Hematopoietic multipotent progenitor cell treated with erythropoietin and hydrocortisone succinate and interleukin-3 and kit ligand, for 4 days (in vitro differentiated cells): ENCODE data around the gene ZIC5.
"Not testable (repeated sequence)": the region's sequence is repeated elsewhere in the genome, so short reads cannot be mapped to it uniquely, and the experiment has no call there.

Experiments
- DNase-seq: peaks from one replicate; pipeline ENCODE4 v3.0.0-alpha.2; 2015

The ZIC5 gene

DNA sequence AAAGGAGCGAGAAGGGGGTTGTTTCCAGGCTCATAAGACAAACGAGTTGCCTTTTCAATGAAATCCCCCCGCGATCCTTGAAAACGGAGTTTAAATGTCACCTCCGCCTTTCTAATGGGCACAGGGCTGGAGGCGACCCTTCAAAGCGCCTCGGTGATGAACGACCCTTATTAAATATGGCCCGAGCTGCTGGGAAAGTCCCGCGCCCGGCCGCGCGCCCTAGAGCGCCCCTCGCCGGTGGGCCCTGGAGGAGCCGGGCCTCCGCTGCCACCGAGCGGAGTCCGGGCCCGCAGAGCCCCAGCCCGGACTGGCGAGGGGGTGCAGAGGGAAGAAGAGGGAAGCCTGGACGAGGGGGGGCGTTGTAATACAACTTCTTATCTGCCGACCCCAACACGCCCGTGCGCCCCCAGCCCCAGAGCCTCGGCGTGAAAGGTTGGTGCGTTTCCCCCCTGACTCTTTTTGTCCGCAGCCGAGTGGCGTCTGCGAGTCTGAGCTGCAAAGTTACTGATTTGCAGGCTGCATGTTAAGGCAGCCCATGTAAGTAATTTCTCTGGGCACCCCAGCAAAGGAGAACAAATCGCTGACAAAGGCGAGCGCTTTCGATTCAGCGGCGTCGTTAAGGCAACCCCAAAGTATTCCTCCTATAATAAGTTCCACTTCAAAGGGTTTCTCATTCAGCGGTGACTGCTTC lies 11.9 kb downstream of the ZIC5 start:
- DNase-seq: no peak

GRCh38 chr13:99959127-99959539 lies 12.4 kb downstream of the ZIC5 start:
- DNase-seq: no peak

- no peak for DNase-seq
Observed at GRCh38 chr13:99958406-99959126, 13.0 kb downstream of the ZIC5 start.

DNA sequence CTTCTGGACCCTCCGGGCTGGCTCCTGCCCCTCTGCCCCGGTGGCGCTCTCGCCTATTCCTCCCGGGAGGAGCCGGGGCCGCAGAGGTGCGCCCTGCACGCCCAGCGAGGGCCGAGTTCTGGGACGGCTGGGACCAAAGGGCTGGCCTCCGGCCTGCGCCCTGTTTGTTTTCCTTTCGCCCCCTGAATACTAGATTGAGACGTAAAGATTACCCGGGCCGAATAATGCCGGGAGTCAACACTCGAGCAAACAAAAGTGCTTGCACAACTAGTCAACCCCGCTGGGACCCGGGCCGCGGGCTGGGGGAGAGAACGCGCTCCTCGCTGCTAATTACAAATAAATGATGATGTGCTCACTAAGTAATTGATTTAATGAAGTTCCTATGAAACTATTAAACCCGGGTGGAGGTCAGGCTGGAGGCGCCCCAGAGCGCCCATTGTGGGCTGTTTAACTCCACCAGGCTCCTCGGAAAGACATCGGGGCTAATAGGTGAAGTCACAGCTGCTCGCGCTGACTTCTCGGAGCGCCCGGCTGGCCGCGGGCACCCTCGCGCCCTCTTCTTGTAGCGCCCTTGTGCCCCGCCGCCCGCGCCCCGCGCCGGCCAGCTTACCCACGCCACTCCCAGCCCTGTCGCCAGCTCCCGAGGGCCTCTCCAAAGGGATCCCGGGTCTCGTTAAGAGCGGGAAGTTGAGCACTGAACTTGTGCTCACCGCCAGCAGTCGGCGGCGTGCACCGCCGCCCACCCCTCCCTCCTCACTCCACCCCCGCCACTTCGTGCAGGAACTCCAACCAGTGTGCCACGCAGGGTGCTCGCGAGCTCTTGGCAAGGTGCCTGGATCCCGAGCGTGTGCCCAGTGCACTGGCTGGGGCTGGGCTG lies 14.9 kb downstream of the ZIC5 start:
- DNase-seq: no peak

GRCh38 chr13:99955747-99956472 lies 15.7 kb downstream of the ZIC5 start:
- no peak for DNase-seq

DNA sequence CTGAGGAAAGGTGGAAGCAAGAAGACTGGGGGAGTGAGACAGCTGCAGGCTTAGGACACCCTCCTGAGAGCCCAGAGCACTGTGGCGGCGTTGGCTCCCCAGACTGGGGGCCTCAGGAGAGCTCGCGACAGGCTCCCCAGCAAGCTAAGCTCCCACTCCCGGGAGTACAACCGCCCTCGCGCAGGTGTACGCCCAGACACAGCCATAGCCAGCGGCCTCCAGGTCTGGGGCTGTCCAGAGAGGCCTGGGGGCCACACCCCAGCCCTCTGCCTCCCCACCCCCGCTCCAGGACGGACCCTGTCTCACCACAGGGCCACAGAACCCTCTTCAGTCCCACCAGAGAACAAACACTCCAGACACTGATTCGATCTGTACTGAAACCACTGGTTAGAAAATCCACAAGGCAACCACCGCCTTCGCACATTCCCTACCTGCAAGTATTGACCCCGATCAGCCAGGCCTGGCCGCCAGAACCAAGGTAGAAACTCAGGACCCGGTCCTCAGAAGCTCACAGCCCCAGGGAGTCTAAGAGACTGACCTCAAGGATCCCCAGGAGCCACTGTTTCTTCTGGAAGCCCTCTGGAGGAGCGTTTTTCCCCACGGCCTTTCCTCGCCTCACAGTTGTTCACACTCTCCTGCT lies 16.3 kb downstream of the ZIC5 start:
- no peak for DNase-seq

DNA sequence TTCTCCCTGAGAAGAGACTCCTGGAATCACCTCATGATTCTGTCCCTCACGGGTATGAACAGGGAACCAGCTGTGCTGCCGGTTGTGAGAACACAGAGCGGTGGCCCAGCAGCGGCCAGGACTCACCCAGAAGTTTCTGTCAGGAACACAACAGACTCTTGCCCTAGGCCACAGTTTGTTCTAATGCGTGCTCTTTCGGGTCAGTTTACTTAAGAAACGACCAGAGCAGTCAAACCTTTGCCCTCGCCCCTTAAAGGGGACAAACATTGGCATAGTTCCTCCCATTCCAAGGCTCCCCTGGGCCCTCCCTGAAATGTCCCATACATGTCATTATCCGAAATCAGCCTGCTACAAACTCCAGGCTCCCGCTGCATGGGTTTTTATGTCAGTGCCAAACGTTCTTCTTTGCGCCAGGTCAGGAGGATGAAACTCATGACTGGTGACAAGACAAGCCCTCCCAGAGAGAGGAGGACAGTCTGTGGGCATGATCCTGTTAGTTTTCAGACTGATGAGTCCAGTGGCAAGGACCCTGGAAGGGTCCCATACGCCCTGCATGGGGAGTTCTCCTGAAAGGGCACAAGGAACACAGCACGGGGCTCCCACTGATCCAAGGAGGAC lies 18.3 kb downstream of the ZIC5 start:
- DNase-seq: no peak

DNA sequence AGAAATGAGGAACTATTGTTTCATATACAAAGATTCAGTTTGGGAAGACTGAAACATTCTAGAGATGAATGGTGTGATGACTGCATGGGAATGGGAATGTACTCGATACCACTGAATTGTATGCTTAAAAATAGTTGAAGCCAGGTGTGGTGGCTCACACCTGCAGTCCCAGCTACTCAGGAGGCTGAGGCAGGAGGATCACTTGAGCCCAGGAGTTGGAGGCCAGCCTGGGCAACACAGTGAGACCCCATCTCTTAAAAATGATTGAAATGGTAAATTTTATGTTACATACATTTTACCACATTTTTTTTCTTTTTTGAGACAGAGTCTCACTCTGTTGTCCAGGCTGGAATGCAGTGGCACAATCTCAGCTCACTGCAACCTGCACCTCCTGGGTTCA lies 19.9 kb downstream of the ZIC5 start:
- not testable (repeated sequence) for DNase-seq

DNA sequence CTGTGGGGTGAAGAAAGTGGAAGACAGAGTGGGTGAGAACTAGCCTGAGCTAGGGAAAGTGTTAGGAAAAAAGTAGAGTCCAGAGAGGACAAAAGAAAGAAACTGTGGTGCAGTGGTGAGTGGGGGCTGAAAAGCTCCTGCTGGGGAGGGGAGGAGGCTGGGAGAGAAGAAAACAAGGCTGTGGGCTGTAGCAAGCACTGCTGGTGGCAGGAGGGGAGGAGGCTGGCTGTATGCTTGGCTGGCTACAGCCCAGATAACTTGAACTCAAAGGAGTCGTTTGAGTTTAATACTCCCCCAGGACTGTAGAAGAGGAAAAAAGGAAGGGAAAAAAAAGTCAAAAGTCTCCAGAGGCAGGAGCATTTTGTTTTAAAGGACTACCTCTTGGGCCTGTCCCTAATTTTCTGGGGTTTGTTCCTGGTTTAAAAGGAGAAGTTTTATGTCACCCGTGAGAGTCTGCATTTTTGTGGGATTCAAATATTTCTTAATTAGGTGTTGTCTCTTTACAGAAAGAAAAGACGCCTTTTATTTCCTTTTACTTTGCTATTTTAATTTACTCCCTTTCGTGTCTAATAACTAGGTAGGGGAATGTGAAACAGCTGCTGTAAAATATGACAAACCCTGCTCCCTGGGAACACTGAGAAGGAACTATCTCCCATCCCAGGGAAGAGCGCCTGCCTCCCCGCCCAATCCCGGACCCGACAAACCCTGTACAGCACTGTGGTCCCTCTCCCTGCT lies 21.7 kb downstream of the ZIC5 start:
- no peak for DNase-seq

- no peak for DNase-seq
Observed at GRCh38 chr13:99948907-99949678, 22.5 kb downstream of the ZIC5 start.

DNA sequence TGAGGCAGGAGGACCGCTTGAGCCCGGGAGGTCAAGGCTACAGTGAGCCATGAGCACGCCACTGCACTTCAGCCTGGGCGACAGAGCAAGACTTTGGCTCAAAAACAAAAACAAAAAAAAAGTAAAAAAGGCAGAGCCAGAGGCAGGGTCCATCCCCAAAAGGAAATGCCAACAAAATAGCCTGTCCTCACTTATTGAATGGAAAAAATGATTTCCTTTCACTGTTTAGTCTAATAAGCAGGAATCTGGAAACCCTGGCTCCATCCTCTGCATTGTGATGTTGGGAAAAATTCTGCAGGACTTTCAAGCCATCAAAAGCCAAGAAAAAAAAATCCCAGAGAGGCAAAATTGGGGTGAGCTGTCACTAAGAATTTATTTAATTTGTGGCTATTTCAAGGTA lies 23.2 kb downstream of the ZIC5 start:
- DNase-seq: no peak

GRCh38 chr13:99947666-99948065 lies 23.9 kb downstream of the ZIC5 start:
- no peak for DNase-seq

GRCh38 chr13:99945515-99945914 lies 26.1 kb downstream of the ZIC5 start:
- not testable (repeated sequence) for DNase-seq

GRCh38 chr13:99944606-99945005 lies 27.0 kb downstream of the ZIC5 start:
- no peak for DNase-seq

DNA sequence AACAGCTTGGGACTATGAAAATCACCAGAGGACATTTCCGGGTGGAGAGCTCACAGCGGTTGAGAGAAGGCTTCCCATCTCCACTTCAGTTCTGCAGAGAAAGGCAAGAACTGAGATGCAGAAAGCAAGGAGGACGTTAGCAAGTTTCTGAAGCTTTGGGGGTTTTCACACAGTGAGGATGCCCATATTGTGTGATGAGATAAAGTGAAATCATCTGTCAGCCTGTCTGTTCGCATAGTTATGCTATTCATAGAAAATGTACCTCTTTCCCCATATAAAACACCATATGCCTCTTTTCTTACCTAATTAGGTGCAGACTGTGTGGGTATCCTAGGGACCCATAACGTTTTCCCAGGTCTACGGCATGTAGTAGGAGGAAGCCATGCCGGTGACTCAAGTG lies 27.5 kb downstream of the ZIC5 start:
- no peak for DNase-seq

DNA sequence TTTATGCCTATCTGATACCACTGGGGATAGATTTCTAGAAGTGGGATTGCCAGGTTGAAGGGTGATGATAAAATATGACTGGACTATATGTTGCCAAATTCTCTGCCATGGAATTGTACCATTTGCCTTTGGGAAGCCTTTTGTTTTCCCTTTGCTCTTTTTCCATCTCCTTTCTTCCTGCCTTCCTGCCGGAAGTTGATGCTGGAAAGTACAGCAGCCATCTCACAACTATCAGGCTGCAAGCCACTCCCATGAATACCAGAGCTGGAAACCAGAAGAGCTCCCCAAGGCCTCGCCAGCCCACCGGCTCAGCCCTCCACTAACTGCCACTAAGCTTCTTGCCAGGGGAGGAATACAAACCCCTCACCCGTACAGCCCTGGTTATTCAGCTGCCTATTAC lies 29.7 kb downstream of the ZIC5 start:
- DNase-seq: no peak

- no peak for DNase-seq
Observed at GRCh38 chr13:99941086-99941485, 30.5 kb downstream of the ZIC5 start.

GRCh38 chr13:99938635-99939034 lies 32.9 kb downstream of the ZIC5 start:
- DNase-seq: no peak

DNA sequence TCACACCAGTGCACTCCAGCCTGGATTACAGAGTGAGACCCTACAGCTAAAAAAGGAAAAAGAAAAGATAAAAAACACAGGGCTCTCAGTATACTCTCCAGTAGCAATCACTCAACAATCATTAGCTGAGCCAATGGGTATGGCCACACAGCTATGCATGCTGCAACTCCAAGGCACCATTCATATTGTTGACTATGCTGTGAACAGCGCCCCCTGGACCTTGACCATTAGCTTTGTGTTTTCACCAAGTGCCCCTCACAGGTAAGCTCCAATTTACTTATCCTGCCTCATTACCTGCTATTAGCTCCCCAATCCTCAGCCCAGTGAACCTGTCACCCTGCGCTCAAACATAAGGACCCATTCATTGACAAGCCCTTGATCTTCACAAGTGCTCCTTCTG lies 35.8 kb downstream of the ZIC5 start:
- DNase-seq: no peak

DNA sequence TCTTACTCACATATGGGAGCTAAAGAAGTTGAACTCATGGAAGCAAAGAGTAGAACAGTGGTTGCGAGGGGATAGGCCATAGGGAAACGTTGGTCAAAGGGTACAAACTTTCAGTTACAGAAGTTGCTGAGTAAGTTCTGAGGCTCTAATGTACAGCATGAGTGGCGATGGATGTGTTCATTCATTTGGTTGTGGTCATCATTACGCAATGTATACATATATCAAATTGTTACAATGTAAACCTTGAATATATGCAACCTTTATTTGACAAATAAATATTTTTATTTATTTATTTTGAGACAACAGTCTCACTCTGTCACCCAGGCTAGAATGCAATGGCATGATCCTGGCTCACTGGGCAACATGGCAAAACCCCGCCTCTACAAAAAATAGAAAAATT lies 38.7 kb downstream of the ZIC5 start:
- DNase-seq: peak; percentile 17

GRCh38 chr13:99930925-99931324 lies 40.6 kb downstream of the ZIC5 start:
- no peak for DNase-seq
